COLO668 (cell line): ENCODE data around the gene NAALADL2.

ENCODE experiments used
- DNase-seq: peaks from one replicate; lab custom pipeline; 2025; ENCODE audit not compliant: unreplicated experiment; lab: John Stamatoyannopoulos, UW

Gene NAALADL2

GRCh38 chr3:174859114-174859735 is at the start of gene NAALADL2:
TSS of gene NAALADL2 (plus strand) at chr3:174859334.
- no peak for DNase-seq

- DNase-seq: no peak
These were observed 48.9 kb upstream of the NAALADL2 start for GRCh38 chr3:174810254-174810653.

- no peak for DNase-seq
These were observed 46.8 kb upstream of the NAALADL2 start for GRCh38 chr3:174812172-174812862.

- no peak for DNase-seq
These were observed 43.4 kb upstream of the NAALADL2 start for GRCh38 chr3:174815750-174816149.

GRCh38 chr3:174820885-174821284 is 38.2 kb upstream of the NAALADL2 start:
- no peak for DNase-seq

- DNase-seq: no peak
These were observed 37.7 kb upstream of the NAALADL2 start for GRCh38 chr3:174821477-174821876.

GRCh38 chr3:174822320-174822719 is 36.8 kb upstream of the NAALADL2 start:
- no peak for DNase-seq

- DNase-seq: no peak
These were observed 33.1 kb upstream of the NAALADL2 start for GRCh38 chr3:174826069-174826468.

GRCh38 chr3:174844746-174845145 is 14.4 kb upstream of the NAALADL2 start:
- no peak for DNase-seq

- no peak for DNase-seq
These were observed 13.1 kb upstream of the NAALADL2 start for GRCh38 chr3:174846055-174846454.

- no peak for DNase-seq
These were observed 4.1 kb upstream of the NAALADL2 start for GRCh38 chr3:174854987-174855386.

- DNase-seq: no peak
These were observed 1.8 kb upstream of the NAALADL2 start for GRCh38 chr3:174857301-174857700.

- DNase-seq: no peak
These were observed 781 bp upstream of the NAALADL2 start for GRCh38 chr3:174858353-174858752.

- no peak for DNase-seq
These were observed 622 bp downstream of the NAALADL2 start for GRCh38 chr3:174859756-174860155.

- peak; percentile 5 for DNase-seq
These were observed 3.0 kb downstream of the NAALADL2 start for GRCh38 chr3:174862101-174862500.

GRCh38 chr3:174862666-174863065 is 3.5 kb downstream of the NAALADL2 start:
- no peak for DNase-seq

GRCh38 chr3:174863488-174863887 is 4.4 kb downstream of the NAALADL2 start:
- no peak for DNase-seq

- DNase-seq: no peak
These were observed 10.3 kb downstream of the NAALADL2 start for GRCh38 chr3:174869448-174869847.

GRCh38 chr3:174873832-174874657 is 14.9 kb downstream of the NAALADL2 start:
- no peak for DNase-seq

- no peak for DNase-seq
These were observed 23.7 kb downstream of the NAALADL2 start for GRCh38 chr3:174882789-174883188.

GRCh38 chr3:174883881-174884675 is 24.9 kb downstream of the NAALADL2 start:
- DNase-seq: no peak
